Ovary (tissue), 9 donors: ENCODE measurements around the gene MED31. TPM values are rescaled to one million over a fixed set of nuclear protein-coding genes. Genes with fewer than 3 reads are reported as not detected.

Source experiments
- DNase-seq, 5 donors: peaks; one replicate each; pipeline ENCODE4 v3.0.0-alpha.2; 2019 to 2020
- H3K27ac ChIP-seq, 2 donors: fragments of 200-600 bp; one replicate each; pipeline versions ENCODE4 v1.5.1 to v1.8.0; 2019 to 2022
- H3K27me3 ChIP-seq: fragments of 200-600 bp; one replicate; pipeline ENCODE4 v1.8.0; 2022
- H3K36me3 ChIP-seq: fragments of 200-600 bp; sonication (generic); one replicate; pipeline ENCODE4 v1.5.1; 2019
- H3K4me1 ChIP-seq: one replicate; pipeline ENCODE4 v1.8.1; 2013; ENCODE audit warnings: mild to moderate bottlenecking, moderate library complexity; ENCODE audit not compliant: insufficient read depth
- H3K4me3 ChIP-seq: fragments of 200-600 bp; sonication (generic); one replicate; pipeline ENCODE4 v1.5.1; 2017
- H3K9me3 ChIP-seq, 2 donors: fragments of 200-600 bp in 1 of 2; sonication (generic) in 1 of 2; one replicate each; pipeline versions ENCODE4 v1.5.1 to v1.8.1; 2013 to 2019; ENCODE audit warnings: mild to moderate bottlenecking in 1 of 2, moderate library complexity in 1 of 2
- EP300 ChIP-seq: sonication (generic); formaldehyde crosslinking; IDR thresholded peaks from one replicate; pipeline ENCODE4 v1.6.1; 2017; ENCODE audit warnings: antibody characterized with exemption
- POLR2A ChIP-seq: fragments of 450-650 bp; IDR thresholded peaks from one replicate; pipeline ENCODE4 v1.6.1; 2017; ENCODE audit warnings: antibody characterized with exemption, mild to moderate bottlenecking, moderate library complexity
- WGBS, 3 donors: extraction: QIAGEN DNeasy Blood & Tissue Kit in 1 of 3; methylation state at CpG; one replicate each; pipeline versions ENCODE4 v1.1.5 to v1.1.7; 2013 to 2017; 5-methylcytosine and 5-hydroxymethylcytosine counted together
- intact Hi-C, 4 donors: fragments of 100-400 bp; cut with DNase I; formaldehyde crosslinking; loops; one replicate each; pipeline versions ENCODE4 v1.11.0 to v1.15.1; 2022 to 2023
- polyA plus RNA-seq, 2 donors: library from polyadenylated mRNA; stranded (reverse); fragments of 200-250 nt in 1 of 2; fragments of 350-450 nt in 1 of 2; fragmentation: Illumina TruSeq in 1 of 2; extraction: RNeasy Lipid Tissue Mini Kit (QIAGEN cat#74804) in 1 of 2; gene quantifications; one replicate each; pipeline ENCODE4 v1.2.3, GENCODE V29; 2013 to 2014
- total RNA-seq, 7 donors: library from RNA; depleted of rRNA in 2 of 7; stranded (reverse); fragments of >200 nt in 2 of 7; fragmentation: NEBNext Ultra II Directional in 3 of 7; extraction: Animal tissue kit (Norgen Biotek cat#: 25700) in 3 of 7; gene quantifications; one replicate each; pipeline versions ENCODE4 v1.1.0 to v1.2.4, GENCODE V29; 2016 to 2023
- TF ChIP-seq, protein P1 (sequence below), 3 donors: fragments of 450-650 bp in 2 of 3; fragments of 200-600 bp in 1 of 3; IDR thresholded peaks; one replicate each; pipeline versions ENCODE4 v1.5.1 to v1.8.0; 2016 to 2022; ENCODE audit warnings: antibody characterized with exemption in 3 of 3, mild to moderate bottlenecking in 1 of 3
- donor health status: DM: no; HTN: no; CAD: no; lungs with moderate emphysema.
- donor health status: DM: no; HTN: no; CAD: no.
- donor health status: Bipolar disorder and iron deficiency.
- donor health status: DM: yes; HTN: yes; CAD: no.
- donor health status: DM: no; HTN: no; CAD: no.
- donor health status: DM: yes; HTN: yes; CAD: no.

The MED31 gene
- total and polyA plus RNA-seq, 9 donors = 15.0 to 21.9 (median 17.1) TPM

DNA sequence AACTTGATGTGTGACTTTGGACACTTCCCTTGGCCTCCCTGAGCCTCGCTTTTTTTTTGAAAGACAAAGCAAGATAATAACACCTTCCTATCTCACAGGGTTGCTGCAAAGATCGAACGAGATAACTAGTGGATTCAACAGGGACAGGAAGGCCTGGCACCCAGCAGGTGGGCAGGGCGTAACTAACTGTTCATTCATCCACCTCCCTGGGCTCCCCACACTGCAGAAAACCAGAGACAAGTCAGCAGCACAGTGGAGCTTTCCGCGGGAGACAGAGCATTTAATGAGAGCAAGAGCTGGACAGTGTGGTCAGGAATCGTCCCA is 33.0 kb upstream of the MED31 start:
- DNase-seq = no peak
- intact Hi-C loops = no loop called here
- WGBS, 3 donors = 63 to 69% (median 67%) methylated on average over 7 of the region's 7 CpGs

GRCh38 chr17:6683730-6684459 is 32.5 kb upstream of the MED31 start:
- no peaks in the 10 kb centered on the region for H3K27me3 ChIP-seq
- H3K36me3 ChIP-seq = no peaks in the 10 kb centered on the region
- no peak for TF ChIP-seq EP300
- no peak for TF ChIP-seq POLR2A
- TF ChIP-seq, protein P1, sequence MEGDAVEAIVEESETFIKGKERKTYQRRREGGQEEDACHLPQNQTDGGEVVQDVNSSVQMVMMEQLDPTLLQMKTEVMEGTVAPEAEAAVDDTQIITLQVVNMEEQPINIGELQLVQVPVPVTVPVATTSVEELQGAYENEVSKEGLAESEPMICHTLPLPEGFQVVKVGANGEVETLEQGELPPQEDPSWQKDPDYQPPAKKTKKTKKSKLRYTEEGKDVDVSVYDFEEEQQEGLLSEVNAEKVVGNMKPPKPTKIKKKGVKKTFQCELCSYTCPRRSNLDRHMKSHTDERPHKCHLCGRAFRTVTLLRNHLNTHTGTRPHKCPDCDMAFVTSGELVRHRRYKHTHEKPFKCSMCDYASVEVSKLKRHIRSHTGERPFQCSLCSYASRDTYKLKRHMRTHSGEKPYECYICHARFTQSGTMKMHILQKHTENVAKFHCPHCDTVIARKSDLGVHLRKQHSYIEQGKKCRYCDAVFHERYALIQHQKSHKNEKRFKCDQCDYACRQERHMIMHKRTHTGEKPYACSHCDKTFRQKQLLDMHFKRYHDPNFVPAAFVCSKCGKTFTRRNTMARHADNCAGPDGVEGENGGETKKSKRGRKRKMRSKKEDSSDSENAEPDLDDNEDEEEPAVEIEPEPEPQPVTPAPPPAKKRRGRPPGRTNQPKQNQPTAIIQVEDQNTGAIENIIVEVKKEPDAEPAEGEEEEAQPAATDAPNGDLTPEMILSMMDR (IDR thresholded peaks at IDR 0.05) = no peak
- H3K4me3 ChIP-seq = no peak overlapping the region
- no peak overlapping the region for H3K27ac ChIP-seq
- H3K9me3 ChIP-seq = no peaks in the 10 kb centered on the region
- WGBS, 3 donors = 90 to 94% (median 92%) methylated on average over 3 of the region's 3 CpGs
- H3K4me1 ChIP-seq = no peaks in the 10 kb centered on the region
- DNase-seq = no peak
- intact Hi-C loops = no loop called here

More for the DNA sequence above, 33.0 kb upstream of the MED31 start:
- Histone ChIP-seq H3K36me3 (no peaks in the 10 kb centered on the region), H3K4me1 (no peaks in the 10 kb centered on the region), H3K9me3 (no peaks in the 10 kb centered on the region), H3K27me3 (no peaks in the 10 kb centered on the region), H3K4me3 (no peak overlapping the region), H3K27ac (no peak overlapping the region)
- TF ChIP-seq EP300 = no peak
- TF ChIP-seq, protein P1 (IDR thresholded peaks at IDR 0.05) = no peak
- no peak for TF ChIP-seq POLR2A

DNA sequence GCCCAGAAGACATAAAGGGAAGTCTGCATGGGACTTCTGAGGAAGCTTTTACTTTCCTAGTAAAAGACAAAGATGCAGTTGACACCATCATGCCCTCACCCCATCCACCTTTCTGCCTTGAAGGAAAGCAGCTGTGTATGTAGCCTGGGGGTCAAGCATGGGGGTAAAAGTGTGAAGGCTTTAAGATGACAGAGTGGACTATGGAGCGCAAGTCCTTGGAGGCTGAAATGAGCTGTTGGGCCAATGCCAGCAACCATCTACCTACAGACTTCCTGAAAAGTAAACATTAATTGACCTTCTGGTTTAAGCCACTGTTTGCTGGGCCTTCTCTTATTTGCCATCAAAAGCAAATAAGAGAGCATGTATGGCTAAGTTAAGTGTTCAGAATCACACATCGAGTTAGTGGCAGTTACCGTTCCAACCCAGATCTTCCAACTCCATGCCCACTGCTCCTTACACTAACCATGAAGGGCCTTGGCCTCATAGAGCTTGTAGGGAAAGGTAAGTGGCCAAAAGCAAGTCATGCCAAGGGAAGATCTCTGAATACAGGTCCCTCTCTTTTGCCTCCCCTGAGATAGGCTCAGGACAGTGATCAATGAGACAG is 31.8 kb upstream of the MED31 start:
- 90 to 95% (median 93%) methylated on average over 3 of the region's 3 CpGs for WGBS, 3 donors
- H3K27me3 ChIP-seq = no peaks in the 10 kb centered on the region
- H3K9me3 ChIP-seq = no peaks in the 10 kb centered on the region
- H3K27ac ChIP-seq = no peak overlapping the region
- DNase-seq = no peak
- no peak overlapping the region for H3K4me3 ChIP-seq
- intact Hi-C loops = no loop called here
- H3K4me1 ChIP-seq = no peaks in the 10 kb centered on the region
- TF ChIP-seq EP300 = no peak
- TF ChIP-seq, protein P1 (IDR thresholded peaks at IDR 0.05) = no peak
- no peak for TF ChIP-seq POLR2A
- H3K36me3 ChIP-seq = no peaks in the 10 kb centered on the region

DNA sequence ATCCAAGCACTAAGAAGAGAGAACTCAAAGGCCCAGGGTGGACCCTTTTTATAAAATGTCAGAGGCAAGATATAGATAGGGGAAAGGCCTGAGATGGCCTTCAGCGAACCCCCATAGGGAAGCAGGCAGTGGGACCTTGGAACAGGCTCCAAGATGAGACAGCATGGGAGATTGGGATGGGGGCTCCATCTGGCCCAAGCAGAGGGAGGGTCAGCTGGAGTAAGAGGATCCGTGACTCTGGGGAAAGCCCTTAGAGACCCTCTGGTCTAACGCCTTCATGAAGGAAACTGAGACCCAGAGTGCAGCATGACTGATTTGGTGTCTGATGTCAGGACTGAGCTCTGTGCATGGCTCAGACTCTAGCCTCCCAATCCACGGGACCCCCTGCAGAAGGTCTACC is 30.9 kb upstream of the MED31 start:
- 85 to 93% (median 91%) methylated on average over 4 of the region's 4 CpGs for WGBS, 3 donors
- H3K27me3 ChIP-seq = no peaks in the 10 kb centered on the region
- intact Hi-C loops = no loop called here
- H3K36me3 ChIP-seq = no peaks in the 10 kb centered on the region
- no peaks in the 10 kb centered on the region for H3K4me1 ChIP-seq
- DNase-seq = no peak
- no peak overlapping the region for H3K27ac ChIP-seq
- TF ChIP-seq, protein P1 (IDR thresholded peaks at IDR 0.05) = no peak
- TF ChIP-seq POLR2A = no peak
- no peak for TF ChIP-seq EP300
- H3K4me3 ChIP-seq = no peak overlapping the region
- no peaks in the 10 kb centered on the region for H3K9me3 ChIP-seq
